SU-DHL-6 (cell line): ENCODE data around the gene LCN10.

Experiments
- H2AFZ ChIP-seq: fragments of 200-600 bp; sonication (generic); 2 replicates; pipeline ENCODE4 v1.6.1; 2014; ENCODE audit warnings: low read depth, mild to moderate bottlenecking, moderate library complexity, mixed read lengths, antibody characterized with exemption, low read length; ENCODE audit not compliant: severe bottlenecking
- H3F3A ChIP-seq: fragments of 200-600 bp; shearing (Covaris generic); 2 replicates; pipeline ENCODE4 v1.6.0; 2016; ENCODE audit warnings: antibody characterized with exemption, mild to moderate bottlenecking; ENCODE audit not compliant: insufficient read depth
- H3K27ac ChIP-seq: fragments of 200-600 bp; sonication (generic); 2 replicates; pipeline ENCODE4 v1.5.1; 2016; ENCODE audit warnings: low read depth, mild to moderate bottlenecking, low read length, moderate library complexity, mixed read lengths
- H3K27me3 ChIP-seq: fragments of 200-600 bp; sonication (generic), shearing (Covaris generic); 2 replicates; pipeline ENCODE4 v1.6.0; 2014; ENCODE audit warnings: mild to moderate bottlenecking, low read length
- H3K36me3 ChIP-seq: fragments of 200-600 bp; sonication (generic); 2 replicates; pipeline ENCODE4 v1.6.1; 2014; ENCODE audit warnings: mild to moderate bottlenecking, low read length, mixed read lengths
- H3K4me2 ChIP-seq: fragments of 300-600, 200-600 bp; shearing (Covaris generic), sonication (generic); 2 replicates; pipeline ENCODE4 v1.6.0; 2014; ENCODE audit warnings: low read length, low read depth, mild to moderate bottlenecking; ENCODE audit not compliant: poor library complexity, severe bottlenecking
- H3K4me3 ChIP-seq: fragments of 200-600 bp; sonication (generic); 2 replicates; pipeline ENCODE4 v1.5.1; 2014; ENCODE audit warnings: antibody characterized with exemption, low read length, mild to moderate bottlenecking, mixed read lengths; ENCODE audit not compliant: insufficient read depth, poor library complexity, severe bottlenecking
- H3K79me2 ChIP-seq: fragments of 200-600 bp; sonication (generic); 2 replicates; pipeline ENCODE4 v1.6.1; 2014; ENCODE audit warnings: mild to moderate bottlenecking, low read length, moderate library complexity; ENCODE audit not compliant: insufficient read depth
- H3K9ac ChIP-seq: fragments of 200-600 bp; sonication (generic); 2 replicates; pipeline ENCODE4 v1.7.0; 2014; ENCODE audit warnings: mild to moderate bottlenecking, low read length
- H3K9me2 ChIP-seq: fragments of 200-600 bp; sonication (generic); replicated peaks from 2 replicates; pipeline ENCODE4 v1.6.1; 2014; ENCODE audit warnings: low read length; ENCODE audit not compliant: insufficient read depth
- H3K9me3 ChIP-seq: fragments of 200-600 bp; sonication (generic); 2 replicates; pipeline ENCODE4 v1.6.1; 2014; ENCODE audit warnings: low read length, mixed read lengths; ENCODE audit not compliant: insufficient read depth
- H4K20me1 ChIP-seq: fragments of 200-600 bp; sonication (generic); 2 replicates; pipeline ENCODE4 v1.6.1; 2014; ENCODE audit warnings: low read depth, mild to moderate bottlenecking, antibody characterized with exemption, low read length, moderate library complexity, mixed read lengths
- CTCF ChIP-seq: fragments of 200-600 bp; sonication (generic); IDR thresholded peaks from one replicate; pipeline ENCODE4 v1.5.1; 2017; ENCODE audit warnings: antibody characterized with exemption, mild to moderate bottlenecking, low read length, moderate library complexity; ENCODE audit not compliant: insufficient read depth, poor library complexity, severe bottlenecking
- EZH2phosphoT487 ChIP-seq: fragments of 200-600 bp; sonication (generic), shearing (Covaris generic); conservative IDR thresholded peaks from 2 replicates; pipeline ENCODE4 v1.6.1; 2018; ENCODE audit warnings: mild to moderate bottlenecking, antibody characterized with exemption, low read length, moderate library complexity, mixed read lengths

Gene LCN10

GRCh38 chr9:136775191-136775590 is 32.5 kb upstream of the LCN10 start:
- Histone ChIP-seq H3K79me2 (no peaks in the 10 kb centered on the region), H3K27ac (no peak overlapping the region), H3K9me3 (peaks cover 5% of the 10 kb centered on the region; the same call in 1 of the 2 replicates), H2AFZ (no peak overlapping the region), H3K36me3 (no peaks in the 10 kb centered on the region), H4K20me1 (no peaks in the 10 kb centered on the region), H3K4me3 (no peak overlapping the region), H3K27me3 (no peaks in the 10 kb centered on the region), H3K4me2 (no peak overlapping the region), H3F3A (no peaks in the 10 kb centered on the region), H3K9me2 (no peaks in the 10 kb centered on the region), H3K9ac (no peak overlapping the region)
- no peak for TF ChIP-seq CTCF
- TF ChIP-seq EZH2phosphoT487, result no peak

- Histone ChIP-seq H3K9ac (no peak overlapping the region), H3K79me2 (no peaks in the 10 kb centered on the region), H3K27ac (no peak overlapping the region), H3K9me2 (no peaks in the 10 kb centered on the region), H3K9me3 (peaks cover 5% of the 10 kb centered on the region; the same call in 1 of the 2 replicates), H3F3A (no peaks in the 10 kb centered on the region), H3K36me3 (no peaks in the 10 kb centered on the region), H3K4me2 (no peak overlapping the region), H3K27me3 (no peaks in the 10 kb centered on the region), H4K20me1 (no peaks in the 10 kb centered on the region), H3K4me3 (no peak overlapping the region), H2AFZ (no peak overlapping the region)
- TF ChIP-seq EZH2phosphoT487 (no peak), CTCF (no peak)
These were observed 31.8 kb upstream of the LCN10 start for GRCh38 chr9:136774416-136775045.

- Histone ChIP-seq H2AFZ (peak overlapping the region; percentile 13), H3K4me2 (no peak overlapping the region), H3K27ac (no peak overlapping the region)
These were observed 30.8 kb upstream of the LCN10 start for GRCh38 chr9:136773386-136774044.

More at GRCh38 chr9:136773386-136774044, 30.8 kb upstream of the LCN10 start:
- no peak overlapping the region for H3K4me3 ChIP-seq
- peaks cover 5% of the 10 kb centered on the region; the same call in 1 of the 2 replicates for H3K9me3 ChIP-seq
- H3K9ac ChIP-seq, result no peak overlapping the region
- H3K9me2 ChIP-seq, result no peaks in the 10 kb centered on the region
- H3F3A ChIP-seq, result no peaks in the 10 kb centered on the region
- no peaks in the 10 kb centered on the region for H4K20me1 ChIP-seq
- TF ChIP-seq EZH2phosphoT487 (no peak), CTCF (no peak)
- no peaks in the 10 kb centered on the region for H3K27me3 ChIP-seq
- H3K36me3 ChIP-seq, result no peaks in the 10 kb centered on the region
- no peaks in the 10 kb centered on the region for H3K79me2 ChIP-seq
